Measurements from ENCODE around the gene DMGDH. TPM values are rescaled to one million over a fixed set of nuclear protein-coding genes. Genes with fewer than 3 reads are reported as not detected.

The DMGDH gene
- total and polyA plus RNA-seq, 10 of the 15 experiments (the other 5 are each of a cell fraction or from before 2014, with no cell fraction given): 0.22 to 1.5 (median 0.44) TPM; not detected in 3

DNA sequence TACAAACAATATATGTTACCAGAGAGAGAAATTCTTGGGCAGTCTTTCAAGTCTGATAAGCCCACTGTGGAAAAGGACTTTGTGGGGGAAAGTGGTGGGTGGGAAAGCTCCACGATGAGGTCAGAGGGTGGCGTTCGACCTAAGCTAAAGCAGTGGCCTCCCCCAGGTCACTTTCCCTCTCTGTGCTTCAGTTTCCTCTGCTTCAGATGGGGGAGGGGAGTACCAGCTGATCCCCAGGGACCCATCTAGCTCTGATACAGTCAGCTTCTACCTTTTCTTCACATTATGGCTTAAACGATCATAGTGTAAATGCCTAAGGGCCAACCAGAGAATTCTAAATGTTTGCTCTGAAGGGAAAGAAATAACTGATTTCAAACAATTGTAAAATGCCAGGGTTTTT is 47.7 kb downstream of the DMGDH start:
- Histone ChIP-seq H3K9me3 (replicated peaks; ENCODE audit: control insufficient read depth, insufficient read depth, low read length) (no peaks in the 10 kb centered on the region), H3K27ac (ENCODE audit: control insufficient read depth, insufficient read depth) (no peak overlapping the region), H2AFZ (ENCODE audit: control insufficient read depth, low read depth, low read length) (no peak overlapping the region), H3K9ac (ENCODE audit: control insufficient read depth, insufficient read depth, low read length) (no peak overlapping the region), H4K20me1 (ENCODE audit: control insufficient read depth, insufficient read depth) (no peaks in the 10 kb centered on the region), H3K79me2 (ENCODE audit: control insufficient read depth, insufficient read depth, low read length) (no peaks in the 10 kb centered on the region), H3K4me3 (no peak overlapping the region), H3K4me2 (ENCODE audit: control insufficient read depth, insufficient read depth) (no peak overlapping the region), H3K36me3 (ENCODE audit: control insufficient read depth in 2 of 2, insufficient read depth in 2 of 2, low read length in 1 of 2) (no peaks in the 10 kb centered on the region), H3K4me1 (ENCODE audit: control insufficient read depth, insufficient read depth, low read length) (no peaks in the 10 kb centered on the region), H3K27me3 (replicated peaks in 1 of 2; ENCODE audit: control insufficient read depth in 2 of 2, insufficient read depth in 2 of 2, low read length in 1 of 2) (no peaks in the 10 kb centered on the region; a peak in 1 of 4 replicates)
- SMC1A ChIA-PET (ENCODE audit: uncharacterized antibody, unreplicated experiment): interaction anchor here (0.6 to 12.4 kb wide), 26 partner anchors 8 to 450 kb away, joined by 3 to 359 read pairs (median 6); partner anchors contain the start of gene ARSB
- CTCF ChIA-PET: interaction anchor here (0.6 to 13.5 kb wide), 32 partner anchors 8 to 626 kb away, joined by 3 to 658 read pairs (median 4); partner anchors contain the start of gene ARSB
- 27% methylated on average over 4 of the region's 4 CpGs for WGBS (ENCODE audit: insufficient coverage, insufficient replicate concordance, low lambda C conversion rate, missing lambda C conversion rate)
- no peak for DNase-seq (ENCODE audit: low read depth, low spot score)
- in situ Hi-C loops (cut with MboI): loop anchor here (5.0 kb wide), 2 partner anchors 111 to 446 kb away; no protein-coding TSS in a partner anchor
- peak; percentile 38; the same call in 1 of the 3 replicates for ATAC-seq
- BruUV-seq (replicated peaks): no TSS peak
- POLR2A ChIA-PET: interaction anchor here (1.2 to 1.4 kb wide), 2 partner anchors 38 to 110 kb away, joined by 3 to 4 read pairs; no protein-coding TSS in a partner anchor
- intact Hi-C loops (cut with micrococcal nuclease; ENCODE audit: unreplicated experiment): loop anchor here (2.0 to 10.0 kb wide), 3 partner anchors 39 to 833 kb away; no protein-coding TSS in a partner anchor
- RAD21 ChIA-PET (ENCODE audit: unreplicated experiment): interaction anchor here (0.9 to 11.7 kb wide), 17 partner anchors 8 to 445 kb away, joined by 3 to 326 read pairs (median 5); partner anchors contain the start of gene ARSB
- no peak for FAIRE-seq
- TF ChIP-seq RBBP5 (conservative IDR thresholded peaks at IDR 0.05) (no peak), MEF2B (IDR thresholded peaks at IDR 0.05; ENCODE audit: partially characterized antibody, poor library complexity, severe bottlenecking) (peak; percentile 45), BACH1 (IDR thresholded peaks at IDR 0.05; ENCODE audit: borderline replicate concordance) (no peak)
- TF ChIP-seq, protein P1, sequence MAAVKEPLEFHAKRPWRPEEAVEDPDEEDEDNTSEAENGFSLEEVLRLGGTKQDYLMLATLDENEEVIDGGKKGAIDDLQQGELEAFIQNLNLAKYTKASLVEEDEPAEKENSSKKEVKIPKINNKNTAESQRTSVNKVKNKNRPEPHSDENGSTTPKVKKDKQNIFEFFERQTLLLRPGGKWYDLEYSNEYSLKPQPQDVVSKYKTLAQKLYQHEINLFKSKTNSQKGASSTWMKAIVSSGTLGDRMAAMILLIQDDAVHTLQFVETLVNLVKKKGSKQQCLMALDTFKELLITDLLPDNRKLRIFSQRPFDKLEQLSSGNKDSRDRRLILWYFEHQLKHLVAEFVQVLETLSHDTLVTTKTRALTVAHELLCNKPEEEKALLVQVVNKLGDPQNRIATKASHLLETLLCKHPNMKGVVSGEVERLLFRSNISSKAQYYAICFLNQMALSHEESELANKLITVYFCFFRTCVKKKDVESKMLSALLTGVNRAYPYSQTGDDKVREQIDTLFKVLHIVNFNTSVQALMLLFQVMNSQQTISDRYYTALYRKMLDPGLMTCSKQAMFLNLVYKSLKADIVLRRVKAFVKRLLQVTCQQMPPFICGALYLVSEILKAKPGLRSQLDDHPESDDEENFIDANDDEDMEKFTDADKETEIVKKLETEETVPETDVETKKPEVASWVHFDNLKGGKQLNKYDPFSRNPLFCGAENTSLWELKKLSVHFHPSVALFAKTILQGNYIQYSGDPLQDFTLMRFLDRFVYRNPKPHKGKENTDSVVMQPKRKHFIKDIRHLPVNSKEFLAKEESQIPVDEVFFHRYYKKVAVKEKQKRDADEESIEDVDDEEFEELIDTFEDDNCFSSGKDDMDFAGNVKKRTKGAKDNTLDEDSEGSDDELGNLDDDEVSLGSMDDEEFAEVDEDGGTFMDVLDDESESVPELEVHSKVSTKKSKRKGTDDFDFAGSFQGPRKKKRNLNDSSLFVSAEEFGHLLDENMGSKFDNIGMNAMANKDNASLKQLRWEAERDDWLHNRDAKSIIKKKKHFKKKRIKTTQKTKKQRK (IDR thresholded peaks at IDR 0.05; ENCODE audit: low read depth, low read length): no peak

Measured in GM12878 (cell line).